A172 (cell line): ENCODE data around the gene NCBP2L. TPM values are rescaled to one million over a fixed set of nuclear protein-coding genes. Genes with fewer than 3 reads are reported as not detected.
A peak's percentile ranks its signal among the peaks of the same experiment; 100 is the strongest.

Experiments
- DNase-seq: peaks from one replicate; pipeline ENCODE4 v3.0.0-alpha.2; 2015; ENCODE audit warnings: low spot score
- total RNA-seq: library from RNA; depleted of rRNA; stranded (reverse); fragments of >200 nt; shearing (Covaris generic); gene quantifications from 2 replicates; pipeline ENCODE4 v1.2.3, GENCODE V29; 2014; rRNA removed

Gene NCBP2L
- not detected in 2 replicates for total RNA-seq

GRCh38 chrX:107777536-107777832 lies at the start of gene NCBP2L:
Gene NCBP2L, plus strand, starts transcription at chrX:107777733. Its CDS starts 16,488 bp downstream, at chrX:107794221.
- DNase-seq = no peak

GRCh38 chrX:107728371-107729099 lies 49.0 kb upstream of the NCBP2L start:
- no peak for DNase-seq

GRCh38 chrX:107729558-107730297 lies 47.8 kb upstream of the NCBP2L start:
- no peak for DNase-seq

- no peak for DNase-seq
These were observed 47.3 kb upstream of the NCBP2L start for GRCh38 chrX:107730298-107730655.

- no peak for DNase-seq
These were observed 46.4 kb upstream of the NCBP2L start for GRCh38 chrX:107730991-107731766.

GRCh38 chrX:107731831-107732502 lies 45.6 kb upstream of the NCBP2L start:
- peak; percentile 78 for DNase-seq

GRCh38 chrX:107733686-107734085 lies 43.8 kb upstream of the NCBP2L start:
- DNase-seq = no peak

GRCh38 chrX:107734646-107735045 lies 42.9 kb upstream of the NCBP2L start:
- DNase-seq = no peak

- DNase-seq = no peak
These were observed 40.6 kb upstream of the NCBP2L start for GRCh38 chrX:107736781-107737531.

- no peak for DNase-seq
These were observed 39.3 kb upstream of the NCBP2L start for GRCh38 chrX:107738272-107738671.

GRCh38 chrX:107738768-107739167 lies 38.8 kb upstream of the NCBP2L start:
- DNase-seq = no peak

- no peak for DNase-seq
These were observed 38.0 kb upstream of the NCBP2L start for GRCh38 chrX:107739541-107739940.

GRCh38 chrX:107741404-107741790 lies 36.1 kb upstream of the NCBP2L start:
- DNase-seq = no peak

- no peak for DNase-seq
These were observed 34.8 kb upstream of the NCBP2L start for GRCh38 chrX:107742700-107743191.

GRCh38 chrX:107743995-107744394 lies 33.5 kb upstream of the NCBP2L start:
- DNase-seq = no peak

- DNase-seq = no peak
These were observed 32.7 kb upstream of the NCBP2L start for GRCh38 chrX:107744868-107745267.

- DNase-seq = no peak
These were observed 29.9 kb upstream of the NCBP2L start for GRCh38 chrX:107747596-107748161.

GRCh38 chrX:107748506-107748905 lies 29.0 kb upstream of the NCBP2L start:
- DNase-seq = no peak

- DNase-seq = no peak
These were observed 27.3 kb upstream of the NCBP2L start for GRCh38 chrX:107750263-107750662.

GRCh38 chrX:107750861-107751445 lies 26.6 kb upstream of the NCBP2L start:
- DNase-seq = no peak
